HG02885 (cell line): ENCODE data around the gene SIL1.
"Not testable (repeated sequence)": the region's sequence is repeated elsewhere in the genome, so short reads cannot be mapped to it uniquely, and the experiment has no call there.

Experiments
- ATAC-seq: cut with Tn5 transposase; IDR thresholded peaks from one replicate; pipeline ENCODE4 v1.9.1; 2021; ENCODE audit warnings: mild to moderate bottlenecking; ENCODE audit not compliant: unreplicated experiment, poor library complexity

Gene SIL1

DNA sequence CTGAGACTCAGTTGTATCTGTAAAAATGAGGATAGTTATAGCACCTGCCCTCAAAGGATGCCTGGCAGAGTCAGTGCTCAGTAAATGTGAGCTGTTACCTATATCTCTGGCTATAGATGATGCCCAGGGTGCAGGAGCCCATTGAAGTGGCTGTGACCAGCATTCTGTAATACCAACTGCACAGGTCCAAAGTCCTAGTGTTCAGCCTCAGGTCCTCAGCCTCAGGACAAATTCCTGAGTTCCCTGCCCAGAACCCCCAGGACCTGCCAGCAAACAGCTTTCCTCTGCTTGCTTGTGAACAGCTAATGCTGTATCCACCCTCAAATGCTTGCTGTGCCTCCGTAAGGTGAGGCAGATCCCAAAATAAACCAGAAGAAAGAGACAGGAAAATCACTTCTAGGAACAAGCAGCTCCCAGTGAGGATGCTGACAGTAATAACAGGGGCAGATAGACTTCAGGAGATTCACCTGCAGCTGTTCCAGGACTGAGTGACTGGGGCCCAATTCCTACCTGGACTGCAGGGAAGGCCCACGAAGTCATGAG, 80.8 kb downstream of the SIL1 start:
- no peak for ATAC-seq

- ATAC-seq = no peak
Measured at GRCh38 chr5:139116100-139116655, 82.0 kb downstream of the SIL1 start.

- no peak for ATAC-seq
Measured at GRCh38 chr5:139113892-139114291, 84.3 kb downstream of the SIL1 start.

DNA sequence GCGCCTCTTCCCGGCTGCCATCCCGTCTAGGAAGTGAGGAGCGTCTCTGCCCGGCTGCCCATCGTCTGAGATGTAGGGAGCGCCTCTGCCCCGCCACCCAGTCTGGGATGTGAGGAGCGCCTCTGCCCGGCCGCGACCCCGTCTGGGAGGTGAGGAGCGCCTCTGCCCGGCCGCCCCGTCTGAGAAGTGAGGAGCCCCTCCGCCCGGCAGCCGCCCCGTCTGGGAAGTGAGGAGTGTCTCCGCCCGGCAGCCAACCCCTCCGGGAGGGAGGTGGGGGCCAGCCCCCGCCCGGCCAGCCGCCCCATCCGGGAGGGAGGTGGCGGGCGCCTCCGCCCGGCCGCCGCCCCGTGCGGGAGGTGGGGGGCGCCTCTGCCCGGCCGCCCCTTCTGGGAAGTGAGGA, 85.8 kb downstream of the SIL1 start:
- not testable (repeated sequence) for ATAC-seq

- ATAC-seq = no peak
Measured at GRCh38 chr5:139110526-139111168, 87.5 kb downstream of the SIL1 start.

DNA sequence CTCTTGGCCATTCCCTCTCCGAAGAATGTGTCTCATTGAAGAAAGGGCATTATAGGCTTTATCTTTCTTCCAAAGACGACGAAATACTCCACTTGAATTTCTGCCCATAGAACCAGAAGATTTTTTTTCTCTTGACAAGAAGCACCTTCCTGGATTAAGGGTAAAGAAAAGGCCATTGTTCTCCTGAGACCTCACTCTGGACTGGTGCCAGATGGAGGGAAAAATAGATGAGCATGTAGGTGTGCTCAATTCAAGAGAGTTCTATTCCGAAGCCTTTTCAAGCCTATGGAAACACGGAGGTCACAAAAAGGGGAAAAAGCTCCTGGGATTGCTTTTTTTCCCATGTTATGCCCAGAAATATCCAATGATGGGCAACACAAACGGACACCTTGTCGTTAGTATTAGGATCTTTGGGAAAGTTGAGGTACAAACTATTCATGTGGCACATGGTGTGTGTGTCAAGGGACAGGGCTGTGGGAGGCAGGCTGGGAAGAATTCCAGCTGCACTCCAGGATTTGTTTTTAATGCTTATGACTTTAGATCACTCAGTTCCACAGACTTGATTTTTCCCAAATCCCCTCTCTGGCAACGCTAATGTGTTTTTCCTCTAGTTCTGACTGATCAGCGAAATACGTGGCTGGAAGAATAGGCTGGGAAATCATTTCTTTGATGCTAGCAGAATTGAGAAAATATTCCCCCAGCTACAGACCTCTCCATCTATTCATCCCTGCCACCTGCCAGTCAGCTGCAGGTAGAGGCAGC, 89.9 kb downstream of the SIL1 start:
- ATAC-seq = no peak

DNA sequence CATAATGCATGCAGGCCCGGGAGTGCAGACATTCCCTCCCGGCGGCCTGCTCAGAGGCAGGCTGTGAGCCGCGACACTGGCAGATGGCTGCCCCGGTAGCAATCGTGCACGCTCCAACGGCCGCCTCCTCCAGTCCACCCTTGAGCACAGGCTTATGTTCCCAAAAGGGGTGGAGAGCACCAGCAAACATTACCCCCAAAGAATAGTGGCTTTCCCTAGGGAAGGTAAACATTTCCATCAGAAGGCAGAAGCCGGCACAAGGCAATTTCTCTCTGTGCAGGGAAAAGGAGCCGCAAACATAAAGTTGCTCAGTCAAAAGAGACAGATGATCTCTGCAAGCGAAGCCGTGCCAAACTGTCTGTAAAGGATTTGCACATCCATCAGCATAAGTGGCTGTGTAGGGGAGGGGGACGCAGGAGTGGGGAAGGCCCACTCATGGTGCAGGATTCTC, 92.5 kb downstream of the SIL1 start:
- no peak for ATAC-seq

DNA sequence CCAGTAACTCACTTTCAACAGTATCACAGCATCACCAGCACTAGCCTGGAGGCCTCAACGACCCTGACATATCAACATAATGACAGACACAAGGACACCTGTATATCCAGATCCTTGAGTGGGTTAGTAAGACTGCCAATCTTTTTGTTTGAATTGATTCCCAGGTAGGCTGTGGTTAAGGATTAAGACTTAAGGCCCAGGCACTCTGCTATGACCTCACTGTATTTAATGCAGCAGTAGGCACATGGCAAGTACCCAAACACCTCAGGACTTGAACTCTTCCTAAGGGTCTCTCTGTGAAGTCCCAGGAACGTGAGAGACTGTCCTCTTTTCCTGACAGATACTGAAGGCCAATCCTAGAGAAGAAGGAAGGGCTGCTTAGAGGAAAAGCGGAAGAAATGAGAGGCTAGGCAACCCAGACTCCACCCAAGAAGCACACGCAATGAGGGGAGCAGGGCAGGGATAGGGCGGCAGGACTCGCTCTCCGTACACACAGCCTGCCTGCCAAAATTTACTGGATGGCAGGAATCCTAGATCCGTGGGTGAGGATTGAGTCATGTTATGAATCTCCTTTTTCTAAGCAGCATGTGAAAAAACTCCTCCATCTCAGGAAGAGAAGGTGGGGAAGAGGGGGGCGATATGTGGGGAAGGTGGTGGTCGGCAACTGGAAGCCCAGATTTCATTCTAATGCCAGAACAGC, 93.4 kb downstream of the SIL1 start:
- no peak for ATAC-seq

DNA sequence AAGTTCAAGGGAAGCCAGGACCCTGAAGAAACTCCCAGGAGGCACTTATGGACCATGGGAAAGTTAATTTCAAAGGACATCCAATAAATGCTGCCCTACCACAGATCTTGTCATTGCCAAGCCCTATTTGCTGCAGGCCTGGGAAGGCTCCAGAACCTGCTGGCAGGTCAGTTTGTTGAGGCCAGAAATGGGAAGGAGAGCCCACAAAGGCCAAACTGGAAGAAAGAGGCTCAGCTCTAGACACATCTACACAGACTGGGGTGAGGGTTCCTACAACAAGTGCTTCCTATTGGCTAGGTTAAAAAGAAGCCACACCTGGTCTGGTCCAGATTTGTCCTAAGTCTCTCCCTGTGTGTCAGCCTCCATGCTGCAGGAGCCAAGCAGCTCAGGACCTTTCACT, 94.4 kb downstream of the SIL1 start:
- no peak for ATAC-seq

- ATAC-seq = no peak
Measured at GRCh38 chr5:139100825-139101224, 97.3 kb downstream of the SIL1 start.

DNA sequence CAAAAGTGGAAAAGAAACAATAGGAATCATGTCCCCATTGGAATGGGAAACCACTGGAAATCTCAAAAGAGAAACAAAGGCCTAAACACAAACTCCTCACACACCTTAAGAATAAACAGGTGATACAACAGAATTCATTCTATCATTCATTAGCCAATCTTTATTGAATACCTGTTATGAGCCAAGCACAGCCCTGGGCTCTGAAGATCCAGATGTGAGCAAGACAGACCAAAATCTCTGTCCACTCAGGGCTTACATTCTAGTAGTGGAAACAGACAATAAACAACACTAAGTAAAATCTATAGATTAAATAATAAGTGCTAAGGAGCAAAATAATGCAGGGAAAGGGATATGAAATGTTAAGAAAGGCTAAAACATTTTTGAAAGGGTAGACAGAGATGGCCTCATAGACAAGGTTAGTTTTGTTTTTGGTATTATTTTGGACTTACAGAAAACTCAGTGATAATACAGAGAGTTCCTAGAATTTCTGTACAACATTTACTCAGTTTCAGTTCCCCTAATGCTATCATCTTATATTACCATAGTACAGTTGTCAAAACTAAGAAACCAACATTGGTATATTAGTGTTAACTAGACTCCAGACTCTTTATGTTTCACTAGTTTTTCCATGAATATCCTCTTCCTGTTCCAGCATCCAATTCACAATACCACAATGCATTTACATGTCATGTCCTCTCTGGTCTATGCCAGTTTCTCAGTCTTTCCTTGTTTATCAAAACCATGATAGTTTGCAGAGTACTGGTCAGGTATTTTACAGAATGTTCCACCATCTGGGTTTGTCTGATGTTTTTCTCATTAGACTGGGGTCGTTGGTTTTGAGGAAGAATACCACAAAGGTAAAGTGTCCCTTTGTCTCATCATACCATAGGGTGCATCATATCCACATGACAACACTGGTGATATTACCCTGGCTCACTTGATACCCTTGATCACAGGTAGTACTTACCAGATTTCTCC, 103.7 kb downstream of the SIL1 start:
- peak; percentile 97 for ATAC-seq

DNA sequence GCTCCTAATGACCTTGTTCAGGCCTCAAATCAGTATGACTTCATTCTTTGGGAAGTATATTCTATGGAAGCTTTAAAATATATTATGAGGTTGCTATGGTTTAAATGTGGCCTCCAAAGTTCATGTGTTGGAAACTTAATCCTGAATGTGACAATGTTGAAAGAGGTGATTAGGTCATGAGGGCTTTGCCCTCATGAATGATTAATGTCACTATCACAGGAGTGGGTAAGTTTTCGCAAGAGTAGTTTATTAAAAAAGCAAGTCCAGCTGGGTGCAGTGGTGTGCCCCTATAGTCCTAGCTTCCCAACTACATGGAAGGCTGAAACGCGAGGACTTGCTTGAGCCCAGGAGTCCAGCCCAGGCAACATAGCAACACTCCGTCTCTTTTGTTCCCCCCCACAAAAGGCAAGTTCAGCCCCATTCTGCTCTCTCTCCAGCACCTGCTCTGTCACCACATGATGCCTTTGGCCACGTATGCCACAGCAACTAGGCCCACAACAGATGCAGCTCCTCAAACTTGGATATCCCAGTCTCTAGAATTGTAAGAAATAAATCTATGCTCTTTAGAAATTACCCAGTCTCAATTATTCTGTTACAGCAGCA, 105.3 kb downstream of the SIL1 start:
- ATAC-seq = no peak

DNA sequence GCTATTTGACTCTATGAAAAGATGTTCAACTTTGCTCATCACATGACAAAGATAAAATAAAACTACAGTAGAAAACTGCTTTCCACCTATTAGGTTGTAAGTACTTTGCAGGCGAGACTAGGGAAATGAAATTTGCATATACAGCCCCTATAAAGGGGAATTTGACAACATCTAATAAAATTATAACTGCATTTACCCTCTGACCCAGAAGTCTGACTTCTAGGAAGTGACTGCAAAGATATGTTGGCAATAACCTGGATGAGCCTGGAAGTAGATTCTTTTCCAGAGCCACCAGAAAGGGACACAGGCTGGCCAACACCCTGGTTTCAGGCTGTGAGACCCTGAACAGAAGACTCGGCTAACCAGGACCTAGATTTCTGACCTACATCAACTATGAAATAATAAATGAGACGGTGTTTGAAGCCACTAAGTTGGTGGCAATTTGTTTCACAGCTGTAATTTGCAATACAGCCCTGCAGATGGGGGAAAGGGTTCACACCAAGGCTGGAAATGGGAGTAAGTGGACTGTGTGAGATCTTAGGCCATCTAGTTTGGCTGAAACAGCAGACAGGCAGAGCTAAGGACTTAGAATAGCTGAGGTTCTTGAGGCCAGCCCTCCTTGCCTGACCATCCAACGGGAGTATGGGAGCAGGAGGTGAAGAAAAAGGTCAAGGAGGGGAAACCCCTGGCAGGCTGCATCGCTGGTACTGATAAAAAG, 106.6 kb downstream of the SIL1 start:
- ATAC-seq = no peak

DNA sequence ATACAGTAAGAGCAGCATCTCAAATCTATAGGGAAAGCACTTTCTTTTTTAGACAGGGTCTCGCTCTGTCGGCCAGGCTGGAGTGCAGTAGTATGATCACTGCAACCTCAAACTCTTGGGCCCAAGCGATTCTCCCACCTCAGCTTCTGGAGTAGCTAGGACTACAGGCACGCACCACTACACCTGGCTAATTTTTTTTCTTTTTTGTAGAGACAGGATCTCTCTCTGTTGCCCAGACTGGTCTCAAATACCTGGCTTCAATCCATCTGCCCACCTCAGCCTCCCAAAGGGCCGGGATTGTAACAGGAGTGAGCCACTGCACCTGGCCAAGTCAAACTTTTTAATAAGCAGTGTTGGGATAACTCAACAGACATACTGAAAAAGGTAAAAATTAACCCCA, 107.6 kb downstream of the SIL1 start:
- no peak for ATAC-seq

GRCh38 chr5:139088024-139088423, 110.1 kb downstream of the SIL1 start:
- ATAC-seq = no peak

DNA sequence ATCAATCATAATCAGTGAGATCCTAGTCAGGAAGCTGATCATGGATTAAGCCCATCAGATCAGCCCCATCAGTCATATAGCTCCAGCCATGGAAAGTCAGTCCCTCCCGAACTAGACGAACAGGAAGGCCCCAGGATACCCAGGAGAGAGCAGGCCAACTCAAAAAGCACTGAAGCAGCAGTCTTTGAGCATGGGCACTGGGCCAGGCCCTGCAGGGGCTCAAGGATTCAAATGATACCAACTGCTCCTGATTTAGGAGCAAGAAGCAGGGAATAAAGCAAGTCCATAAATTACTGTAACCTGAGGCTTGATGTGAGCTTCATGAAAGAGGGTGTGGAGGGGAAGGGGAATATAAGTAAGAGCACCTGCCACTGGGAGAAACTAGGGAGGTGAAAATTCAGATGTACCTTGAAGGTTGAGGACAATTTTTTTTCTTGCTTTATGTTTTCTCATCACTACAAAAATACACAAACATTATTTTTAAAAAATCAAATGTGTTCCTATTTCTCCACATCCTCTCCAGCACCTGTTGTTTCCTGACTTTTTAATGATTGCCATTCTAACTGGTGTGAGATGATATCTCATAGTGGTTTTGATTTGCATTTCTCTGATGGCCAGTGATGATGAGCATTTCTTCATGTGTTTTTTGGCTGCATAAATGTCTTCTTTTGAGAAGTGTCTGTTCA, 115.2 kb downstream of the SIL1 start:
- ATAC-seq = no peak

DNA sequence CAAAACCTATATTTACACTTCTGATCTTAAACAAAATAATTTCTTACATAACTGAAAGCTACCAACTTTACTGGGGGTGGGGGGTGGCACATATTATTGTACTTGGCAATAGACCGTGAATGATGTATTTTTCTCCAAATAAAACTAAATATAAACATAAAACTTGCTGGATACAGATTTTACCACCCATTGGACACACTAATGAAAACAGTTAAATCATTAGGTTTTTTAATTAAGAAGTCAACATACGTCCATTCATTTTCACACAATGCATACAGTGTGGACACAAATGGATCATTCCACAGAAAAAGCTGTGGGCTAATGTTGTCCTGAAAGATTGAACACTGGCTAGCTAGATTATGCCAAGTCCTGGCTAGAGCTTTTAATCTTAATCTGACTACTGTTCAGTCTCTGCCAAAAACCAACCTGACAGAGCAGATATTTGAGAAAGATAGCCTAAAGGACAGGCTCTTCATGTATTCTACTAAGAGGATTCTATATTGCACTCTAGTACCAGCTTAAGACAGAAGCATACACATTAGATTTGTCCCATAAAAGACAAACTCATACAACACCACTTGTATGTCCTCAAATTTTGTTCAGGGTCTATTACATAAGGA, 118.1 kb downstream of the SIL1 start:
- ATAC-seq = no peak
